Psoas muscle (tissue), 8 donors: ENCODE measurements around the gene CDK11B. TPM values are rescaled to one million over a fixed set of nuclear protein-coding genes. Genes with fewer than 3 reads are reported as not detected.

ENCODE experiments used
- ATAC-seq, 4 donors: fragments of 200-7000 bp; cut with Tn5 transposase; one replicate each; pipeline ENCODE4 v1.9.1; 2020; ENCODE audit warnings: moderate library complexity in 3 of 4, mild to moderate bottlenecking in 2 of 4
- DNase-seq, 2 donors: peaks; one replicate each; pipeline ENCODE4 v3.0.0-alpha.2; 2020
- H3K27ac ChIP-seq: fragments of 200-600 bp; one replicate; pipeline ENCODE4 v1.8.0; 2022
- H3K27me3 ChIP-seq, 3 donors: fragments of 200-600 bp in 1 of 3; one replicate each; pipeline versions ENCODE4 v1.6.1 to v1.8.0; 2013 to 2022; ENCODE audit warnings: low read length in 2 of 3, mild to moderate bottlenecking in 2 of 3, moderate library complexity in 1 of 3; ENCODE audit not compliant: insufficient read depth in 3 of 3
- H3K36me3 ChIP-seq, 2 donors: fragments of 200-600 bp in 1 of 2; one replicate each; pipeline versions ENCODE4 v1.6.1 to v1.8.0; 2013 to 2022; ENCODE audit warnings: low read depth in 1 of 2, mild to moderate bottlenecking in 1 of 2, moderate library complexity in 1 of 2; ENCODE audit not compliant: insufficient read depth in 1 of 2
- H3K4me1 ChIP-seq: fragments of 200-600 bp; one replicate; pipeline ENCODE4 v1.8.0; 2022
- H3K4me3 ChIP-seq: fragments of 200-600 bp; one replicate; pipeline ENCODE4 v1.8.0; 2022; ENCODE audit warnings: mild to moderate bottlenecking
- H3K9me3 ChIP-seq: fragments of 200-600 bp; one replicate; pipeline ENCODE4 v1.8.0; 2022
- CTCF ChIP-seq: fragments of 200-600 bp; IDR thresholded peaks from one replicate; pipeline ENCODE4 v1.8.0; 2022; ENCODE audit warnings: antibody characterized with exemption
- WGBS, 3 donors: extraction: QIAGEN DNeasy Blood & Tissue Kit; methylation state at CpG; one replicate each; pipeline versions ENCODE4 v1.1.6 to v1.1.7; 2013; 5-methylcytosine and 5-hydroxymethylcytosine counted together
- intact Hi-C, 2 donors: fragments of 100-400 bp; cut with DNase I; formaldehyde crosslinking; loops; one replicate each; pipeline versions ENCODE4 v1.11.0 to v1.14.2; 2022
- polyA plus RNA-seq, 3 donors: library from polyadenylated mRNA; stranded (reverse); fragments of 200-250 nt; gene quantifications; one replicate each; pipeline ENCODE4 v1.2.3, GENCODE V29; 2013
- total RNA-seq, 4 donors: library from RNA; stranded (reverse); fragmentation: NEBNext Ultra II Directional in 2 of 4; extraction: Animal tissue kit (Norgen Biotek cat#: 25700) in 2 of 4; gene quantifications; one replicate each; pipeline versions ENCODE4 v1.2.1 to v1.2.4, GENCODE V29; 2021 to 2023
- donor health status: healthy with polysubstance abuse.
- donor health status: DM: no; HTN: no; CAD: no; lungs with moderate emphysema.
- donor health status: Bipolar disorder and iron deficiency.
- donor health status: healthy.
- donor health status: DM: yes; HTN: yes; CAD: no.
- donor health status: DM: no; HTN: no; CAD: no.
- donor health status: DM: no; HTN: no; CAD: no.
- donor health status: DM: yes; HTN: yes; CAD: no.

CDK11B gene
- total and polyA plus RNA-seq, 7 donors = 30.6 to 72.8 (median 42.1) TPM

- peak within 1 kb of the TSS; percentile 100 for H3K27ac ChIP-seq
- peaks cover 37% of the 10 kb centered on the region for H3K4me1 ChIP-seq
- TF ChIP-seq CTCF = no peak
- intact Hi-C loops = no loop called here
- no peaks in the 10 kb centered on the region for H3K27me3 ChIP-seq
- peak; percentile 87 to 94 (median 92) for ATAC-seq
- no peaks in the 10 kb centered on the region for H3K9me3 ChIP-seq
- peak; percentile 96 to 98 for DNase-seq
- H3K4me3 ChIP-seq = peak within 1 kb of the TSS; percentile 97
- WGBS, 3 donors = 0 to 1% (median 0%) methylated on average over 40 to 107 of the region's 107 CpGs
- H3K36me3 ChIP-seq = peaks cover 0 to 19% of the 10 kb centered on the region in 2 donors
Measured at GRCh38 chr1:1615256-1616044, 43.4 kb downstream of the CDK11B start, which contains the start of gene MIB2. Gene MIB2, plus strand, starts transcription at chr1:1615500. Its CDS starts 7,953 bp downstream, at chr1:1623453.

- no peaks in the 10 kb centered on the region for H3K9me3 ChIP-seq
- no peak for DNase-seq
- peak overlapping the region; percentile 100 for H3K27ac ChIP-seq
- H3K27me3 ChIP-seq = no peaks in the 10 kb centered on the region
- peak overlapping the region; percentile 97 for H3K4me3 ChIP-seq
- H3K4me1 ChIP-seq = peaks cover 32% of the 10 kb centered on the region
- peaks cover 0 to 19% of the 10 kb centered on the region in 2 donors for H3K36me3 ChIP-seq
- 0 to 1% (median 1%) methylated on average over 23 of the region's 23 CpGs for WGBS, 3 donors
- intact Hi-C loops = loop anchor here (5.0 kb wide), 1 partner anchor 38 kb away; no protein-coding TSS in a partner anchor
- TF ChIP-seq CTCF = no peak
- ATAC-seq = no peak
Measured at GRCh38 chr1:1614954-1615255, 43.9 kb downstream of the CDK11B start.

- ATAC-seq (peak in 1 of 4 donors; percentile 1), DNase-seq (peak; percentile 20 to 54)
- 19 to 24% (median 20%) methylated on average over 30 of the region's 30 CpGs for WGBS, 3 donors
- H3K36me3 ChIP-seq = peaks cover 0 to 19% of the 10 kb centered on the region in 2 donors
- peaks cover 27% of the 10 kb centered on the region for H3K4me1 ChIP-seq
- TF ChIP-seq CTCF = no peak
- H3K4me3 ChIP-seq = peak overlapping the region; percentile 97
- H3K27ac ChIP-seq = peak overlapping the region; percentile 100
- no peaks in the 10 kb centered on the region for H3K27me3 ChIP-seq
- intact Hi-C loops = loop anchor here (5.0 kb wide), 1 partner anchor 37 kb away; no protein-coding TSS in a partner anchor
- H3K9me3 ChIP-seq = no peaks in the 10 kb centered on the region
Measured at GRCh38 chr1:1614204-1614953, 44.4 kb downstream of the CDK11B start.

GRCh38 chr1:1613509-1614082, 45.2 kb downstream of the CDK11B start:
- intact Hi-C loops = loop anchor here (5.0 kb wide), 1 partner anchor 36 kb away; no protein-coding TSS in a partner anchor
- H3K4me3 ChIP-seq = peak overlapping the region; percentile 97
- 74 to 81% (median 80%) methylated on average over 11 of the region's 11 CpGs for WGBS, 3 donors
- H3K9me3 ChIP-seq = no peaks in the 10 kb centered on the region
- ATAC-seq = no peak
- no peak for DNase-seq
- peaks cover 0 to 17% of the 10 kb centered on the region in 2 donors for H3K36me3 ChIP-seq
- H3K27ac ChIP-seq = no peak overlapping the region
- peaks cover 25% of the 10 kb centered on the region for H3K4me1 ChIP-seq
- no peaks in the 10 kb centered on the region for H3K27me3 ChIP-seq
- TF ChIP-seq CTCF = no peak
